K562 (cell line): Measurements from ENCODE around the gene C1orf167. TPM values are rescaled to one million over a fixed set of nuclear protein-coding genes. Genes with fewer than 3 reads are reported as not detected.

ENCODE experiments used
- ATF4 ChIP-seq: fragments of 450-650 bp; formaldehyde crosslinking; IDR thresholded peaks from 2 replicates; pipeline ENCODE4 v1.4.0; 2022; ENCODE audit warnings: mild to moderate bottlenecking, moderate library complexity
- ELF2 ChIP-seq: fragments of 250-450 bp; sonication (Bioruptor Pico); IDR thresholded peaks from 2 replicates; pipeline ENCODE4 v1.5.0; 2021; ENCODE audit warnings: mild to moderate bottlenecking
- KLF6 ChIP-seq: fragments of 250-450 bp; sonication (Bioruptor Pico); IDR thresholded peaks from 2 replicates; pipeline ENCODE4 v1.4.0; 2020; ENCODE audit warnings: mild to moderate bottlenecking, moderate library complexity, borderline replicate concordance
- MTA1 ChIP-seq: fragments of 450-650 bp; IDR thresholded peaks from 2 replicates; pipeline ENCODE4 v1.6.1; 2017; ENCODE audit warnings: borderline replicate concordance
- NFE2L1 ChIP-seq: fragments of 450-650 bp; IDR thresholded peaks from 2 replicates; pipeline ENCODE4 v1.6.1; 2016; ENCODE audit warnings: missing genetic modification characterization, low read depth, mild to moderate bottlenecking, missing compliant biosample characterization, moderate library complexity, borderline replicate concordance
- SREBF2 ChIP-seq: sonication (generic); formaldehyde crosslinking; IDR thresholded peaks from 2 replicates; pipeline ENCODE4 v1.4.0; 2020; ENCODE audit warnings: mild to moderate bottlenecking, missing genetic modification reagents
- VEZF1 ChIP-seq: fragments of 200-800 bp; sonication (Bioruptor generic); IDR thresholded peaks from 2 replicates; pipeline ENCODE4 v1.6.1; 2017; ENCODE audit warnings: missing genetic modification characterization, missing compliant biosample characterization
- ZNF583 ChIP-seq: fragments of 250-450 bp; sonication (Bioruptor Pico); IDR thresholded peaks from 2 replicates; pipeline ENCODE4 v1.4.0; 2020
- polyA plus RNA-seq, 8 experiments: library from polyadenylated mRNA; depleted of rRNA in 4 of 8; stranded (reverse) in 5 of 8; unstranded in 3 of 8; fragments of >200 nt; fragmentation: Nextera tagmentation in 2 of 8; fragmentation: Illumina TruSeq in 1 of 8; extraction: Ambion mirVana in 2 of 8; extraction: Trizol in 1 of 8; gene quantifications; 2 replicates each; pipeline versions ENCODE4 v1.2.1 to v1.2.3, GENCODE V29; 2011 to 2014; ENCODE audit warnings: inconsistent platforms in 1 of 8, missing spikeins in 1 of 8
- total RNA-seq, 7 experiments: library from RNA; depleted of rRNA in 6 of 7; stranded (reverse); fragments of >200 nt in 6 of 7; fragmentation: Illumina TruSeq in 2 of 7; extraction: Trizol in 2 of 7; gene quantifications; 2 replicates each; pipeline versions ENCODE4 v1.2.1 to v1.2.3, GENCODE V29; 2011 to 2021; ENCODE audit warnings: low replicate concordance in 1 of 7
- TF ChIP-seq, protein P1 (sequence below), 2 experiments: fragments of 450-650 bp in 1 of 2; sonication (generic) in 1 of 2; formaldehyde crosslinking in 1 of 2; IDR thresholded peaks in 1 of 2; conservative IDR thresholded peaks in 1 of 2; 2 replicates each; pipeline versions ENCODE4 v1.6.1 to v1.8.1; 2016 to 2023; ENCODE audit warnings: mild to moderate bottlenecking in 2 of 2, moderate library complexity in 2 of 2, inconsistent platforms in 1 of 2, missing genetic modification reagents in 1 of 2
- TF ChIP-seq, protein P2 (sequence below): fragments of 450-650 bp; IDR thresholded peaks from 2 replicates; pipeline ENCODE4 v1.6.1; 2017; ENCODE audit warnings: antibody characterized with exemption, mild to moderate bottlenecking
- TF ChIP-seq, protein P3 (sequence below): conservative IDR thresholded peaks from 2 replicates; pipeline ENCODE4 v1.6.1; 2011; ENCODE audit warnings: low read depth, mild to moderate bottlenecking, low read length; ENCODE audit not compliant: control insufficient read depth

C1orf167 gene
- total and polyA plus RNA-seq, 9 of the 15 experiments (the other 6 are each of a cell fraction or from before 2014, with no cell fraction given): 0.22 to 0.86 (median 0.31) TPM; not detected in 2

DNA sequence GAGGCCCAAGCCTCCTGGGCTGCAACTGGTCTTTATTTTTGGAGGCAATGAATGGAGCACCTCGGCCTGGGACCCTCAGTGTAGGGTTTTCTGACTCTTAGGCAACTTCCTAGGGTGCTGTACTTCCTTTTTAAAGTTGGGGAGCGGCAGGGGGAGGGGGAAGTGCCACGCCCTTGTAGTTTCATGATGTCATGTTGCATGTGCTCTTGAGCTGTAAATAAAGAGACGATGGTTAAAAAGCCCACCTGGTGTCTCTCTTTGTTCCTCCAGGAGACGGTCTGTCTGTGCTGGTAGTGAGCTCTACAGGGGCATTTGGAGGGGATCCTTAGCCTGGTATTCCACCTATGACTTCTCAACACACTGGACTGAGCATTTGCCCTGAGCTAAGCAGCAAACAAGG lies 36.4 kb upstream of the C1orf167 start (continued):
- TF ChIP-seq, protein P1, sequence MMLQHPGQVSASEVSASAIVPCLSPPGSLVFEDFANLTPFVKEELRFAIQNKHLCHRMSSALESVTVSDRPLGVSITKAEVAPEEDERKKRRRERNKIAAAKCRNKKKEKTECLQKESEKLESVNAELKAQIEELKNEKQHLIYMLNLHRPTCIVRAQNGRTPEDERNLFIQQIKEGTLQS (IDR thresholded peaks at IDR 0.05): peak; percentile 45
- TF ChIP-seq, protein P1 (CRISPR knock-in tag; conservative IDR thresholded peaks at IDR 0.05): no peak
- TF ChIP-seq ATF4 (CRISPR knock-in tag) (no peak), NFE2L1 (tag) (no peak), MTA1 (no peak), VEZF1 (CRISPR knock-in tag) (peak; percentile 60), KLF6 (CRISPR knock-in tag) (peak; percentile 50; the same call in 1 of the 2 replicates), SREBF2 (CRISPR knock-in tag) (no peak), ZNF583 (0 out of 2 replicates have a peak, but pooled peaks have one; percentile 10), ELF2 (CRISPR knock-in tag) (no peak)
- TF ChIP-seq, protein P2, sequence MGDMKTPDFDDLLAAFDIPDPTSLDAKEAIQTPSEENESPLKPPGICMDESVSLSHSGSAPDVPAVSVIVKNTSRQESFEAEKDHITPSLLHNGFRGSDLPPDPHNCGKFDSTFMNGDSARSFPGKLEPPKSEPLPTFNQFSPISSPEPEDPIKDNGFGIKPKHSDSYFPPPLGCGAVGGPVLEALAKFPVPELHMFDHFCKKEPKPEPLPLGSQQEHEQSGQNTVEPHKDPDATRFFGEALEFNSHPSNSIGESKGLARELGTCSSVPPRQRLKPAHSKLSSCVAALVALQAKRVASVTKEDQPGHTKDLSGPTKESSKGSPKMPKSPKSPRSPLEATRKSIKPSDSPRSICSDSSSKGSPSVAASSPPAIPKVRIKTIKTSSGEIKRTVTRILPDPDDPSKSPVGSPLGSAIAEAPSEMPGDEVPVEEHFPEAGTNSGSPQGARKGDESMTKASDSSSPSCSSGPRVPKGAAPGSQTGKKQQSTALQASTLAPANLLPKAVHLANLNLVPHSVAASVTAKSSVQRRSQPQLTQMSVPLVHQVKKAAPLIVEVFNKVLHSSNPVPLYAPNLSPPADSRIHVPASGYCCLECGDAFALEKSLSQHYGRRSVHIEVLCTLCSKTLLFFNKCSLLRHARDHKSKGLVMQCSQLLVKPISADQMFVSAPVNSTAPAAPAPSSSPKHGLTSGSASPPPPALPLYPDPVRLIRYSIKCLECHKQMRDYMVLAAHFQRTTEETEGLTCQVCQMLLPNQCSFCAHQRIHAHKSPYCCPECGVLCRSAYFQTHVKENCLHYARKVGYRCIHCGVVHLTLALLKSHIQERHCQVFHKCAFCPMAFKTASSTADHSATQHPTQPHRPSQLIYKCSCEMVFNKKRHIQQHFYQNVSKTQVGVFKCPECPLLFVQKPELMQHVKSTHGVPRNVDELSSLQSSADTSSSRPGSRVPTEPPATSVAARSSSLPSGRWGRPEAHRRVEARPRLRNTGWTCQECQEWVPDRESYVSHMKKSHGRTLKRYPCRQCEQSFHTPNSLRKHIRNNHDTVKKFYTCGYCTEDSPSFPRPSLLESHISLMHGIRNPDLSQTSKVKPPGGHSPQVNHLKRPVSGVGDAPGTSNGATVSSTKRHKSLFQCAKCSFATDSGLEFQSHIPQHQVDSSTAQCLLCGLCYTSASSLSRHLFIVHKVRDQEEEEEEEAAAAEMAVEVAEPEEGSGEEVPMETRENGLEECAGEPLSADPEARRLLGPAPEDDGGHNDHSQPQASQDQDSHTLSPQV: peak; percentile 52; the same call in 1 of the 2 replicates
- TF ChIP-seq, protein P3, sequence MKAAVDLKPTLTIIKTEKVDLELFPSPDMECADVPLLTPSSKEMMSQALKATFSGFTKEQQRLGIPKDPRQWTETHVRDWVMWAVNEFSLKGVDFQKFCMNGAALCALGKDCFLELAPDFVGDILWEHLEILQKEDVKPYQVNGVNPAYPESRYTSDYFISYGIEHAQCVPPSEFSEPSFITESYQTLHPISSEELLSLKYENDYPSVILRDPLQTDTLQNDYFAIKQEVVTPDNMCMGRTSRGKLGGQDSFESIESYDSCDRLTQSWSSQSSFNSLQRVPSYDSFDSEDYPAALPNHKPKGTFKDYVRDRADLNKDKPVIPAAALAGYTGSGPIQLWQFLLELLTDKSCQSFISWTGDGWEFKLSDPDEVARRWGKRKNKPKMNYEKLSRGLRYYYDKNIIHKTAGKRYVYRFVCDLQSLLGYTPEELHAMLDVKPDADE: no peak
